SK-N-SH (cell line): ENCODE data around the gene SYNC.

Experiments
- CHD2 ChIP-seq: fragments of 150-350 bp; IDR thresholded peaks from 2 replicates; pipeline ENCODE4 v1.6.1; 2018; ENCODE audit warnings: low read length; ENCODE audit not compliant: partially characterized antibody
- EP300 ChIP-seq, 2 experiments: IDR thresholded peaks; 2 replicates each; pipeline versions ENCODE4 v1.4.0 to v1.6.1; 2012; ENCODE audit warnings: borderline replicate concordance in 1 of 2, low read depth in 1 of 2, low read length in 1 of 2
- EZH2phosphoT487 ChIP-seq: fragments of 200-600 bp; sonication (generic); IDR thresholded peaks from 2 replicates; pipeline ENCODE4 v1.6.1; 2017; ENCODE audit warnings: low read depth, mixed run types, mild to moderate bottlenecking, antibody characterized with exemption, moderate library complexity, borderline replicate concordance
- GATA2 ChIP-seq: sonication (generic); formaldehyde crosslinking; IDR thresholded peaks from 2 replicates; pipeline ENCODE4 v1.5.0; 2020; ENCODE audit warnings: mild to moderate bottlenecking, missing genetic modification reagents
- JUND ChIP-seq: IDR thresholded peaks from 2 replicates; pipeline ENCODE4 v1.4.0; 2012
- POLR2AphosphoS5 ChIP-seq: IDR thresholded peaks from 2 replicates; pipeline ENCODE4 v1.6.1; 2012; ENCODE audit warnings: low read depth, low read length
- RXRA ChIP-seq: IDR thresholded peaks from 2 replicates; pipeline ENCODE4 v1.4.0; 2012; ENCODE audit warnings: low read depth, mild to moderate bottlenecking, borderline replicate concordance
- TAF1 ChIP-seq: IDR thresholded peaks from 2 replicates; pipeline ENCODE4 v1.6.1; 2012; ENCODE audit warnings: low read depth, mild to moderate bottlenecking, low read length, moderate library complexity, borderline replicate concordance
- YY1 ChIP-seq: IDR thresholded peaks from 2 replicates; pipeline ENCODE4 v1.4.0; 2012; ENCODE audit warnings: low read depth, mild to moderate bottlenecking
- TF ChIP-seq, protein P1 (sequence below): fragments of 200-600 bp; sonication (generic); IDR thresholded peaks from 2 replicates; pipeline ENCODE4 v1.6.1; 2017; ENCODE audit warnings: antibody characterized with exemption, mild to moderate bottlenecking, moderate library complexity
- TF ChIP-seq, protein P2 (sequence below): IDR thresholded peaks from 2 replicates; pipeline ENCODE4 v1.6.1; 2012; ENCODE audit warnings: mild to moderate bottlenecking, low read depth, low read length, moderate library complexity
- TF ChIP-seq, protein P3 (sequence below): IDR thresholded peaks from 2 replicates; pipeline ENCODE4 v1.4.0; 2012; ENCODE audit warnings: low read depth, borderline replicate concordance
- TF ChIP-seq, protein P4 (sequence below): IDR thresholded peaks from 2 replicates; pipeline ENCODE4 v1.4.0; 2012; ENCODE audit warnings: low read depth
- TF ChIP-seq, protein P5 (sequence below): IDR thresholded peaks from 2 replicates; pipeline ENCODE4; 2012

DNA sequence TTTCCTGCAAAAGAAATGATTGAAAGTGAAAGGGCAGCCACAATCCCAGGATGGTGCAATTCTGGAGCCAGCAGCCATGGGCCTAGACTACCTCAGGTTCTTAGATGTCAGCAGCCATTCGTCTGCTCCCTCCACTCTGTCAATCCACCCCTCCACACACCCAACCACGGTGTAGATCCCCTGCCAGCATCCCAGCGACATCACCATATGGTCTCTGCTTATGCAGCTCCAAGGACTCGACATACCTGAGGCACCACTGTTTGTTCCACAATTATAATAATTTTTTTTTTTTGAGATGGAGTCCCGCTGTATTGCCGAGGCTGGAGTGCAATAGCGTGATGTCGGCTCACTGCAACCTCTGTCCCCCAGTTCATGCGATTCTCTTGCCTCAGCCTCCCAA, 6.5 kb downstream of the SYNC start:
- TF ChIP-seq, protein P1, sequence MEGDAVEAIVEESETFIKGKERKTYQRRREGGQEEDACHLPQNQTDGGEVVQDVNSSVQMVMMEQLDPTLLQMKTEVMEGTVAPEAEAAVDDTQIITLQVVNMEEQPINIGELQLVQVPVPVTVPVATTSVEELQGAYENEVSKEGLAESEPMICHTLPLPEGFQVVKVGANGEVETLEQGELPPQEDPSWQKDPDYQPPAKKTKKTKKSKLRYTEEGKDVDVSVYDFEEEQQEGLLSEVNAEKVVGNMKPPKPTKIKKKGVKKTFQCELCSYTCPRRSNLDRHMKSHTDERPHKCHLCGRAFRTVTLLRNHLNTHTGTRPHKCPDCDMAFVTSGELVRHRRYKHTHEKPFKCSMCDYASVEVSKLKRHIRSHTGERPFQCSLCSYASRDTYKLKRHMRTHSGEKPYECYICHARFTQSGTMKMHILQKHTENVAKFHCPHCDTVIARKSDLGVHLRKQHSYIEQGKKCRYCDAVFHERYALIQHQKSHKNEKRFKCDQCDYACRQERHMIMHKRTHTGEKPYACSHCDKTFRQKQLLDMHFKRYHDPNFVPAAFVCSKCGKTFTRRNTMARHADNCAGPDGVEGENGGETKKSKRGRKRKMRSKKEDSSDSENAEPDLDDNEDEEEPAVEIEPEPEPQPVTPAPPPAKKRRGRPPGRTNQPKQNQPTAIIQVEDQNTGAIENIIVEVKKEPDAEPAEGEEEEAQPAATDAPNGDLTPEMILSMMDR: no peak
- no peak for TF ChIP-seq TAF1
- TF ChIP-seq YY1: no peak
- TF ChIP-seq, protein P2, sequence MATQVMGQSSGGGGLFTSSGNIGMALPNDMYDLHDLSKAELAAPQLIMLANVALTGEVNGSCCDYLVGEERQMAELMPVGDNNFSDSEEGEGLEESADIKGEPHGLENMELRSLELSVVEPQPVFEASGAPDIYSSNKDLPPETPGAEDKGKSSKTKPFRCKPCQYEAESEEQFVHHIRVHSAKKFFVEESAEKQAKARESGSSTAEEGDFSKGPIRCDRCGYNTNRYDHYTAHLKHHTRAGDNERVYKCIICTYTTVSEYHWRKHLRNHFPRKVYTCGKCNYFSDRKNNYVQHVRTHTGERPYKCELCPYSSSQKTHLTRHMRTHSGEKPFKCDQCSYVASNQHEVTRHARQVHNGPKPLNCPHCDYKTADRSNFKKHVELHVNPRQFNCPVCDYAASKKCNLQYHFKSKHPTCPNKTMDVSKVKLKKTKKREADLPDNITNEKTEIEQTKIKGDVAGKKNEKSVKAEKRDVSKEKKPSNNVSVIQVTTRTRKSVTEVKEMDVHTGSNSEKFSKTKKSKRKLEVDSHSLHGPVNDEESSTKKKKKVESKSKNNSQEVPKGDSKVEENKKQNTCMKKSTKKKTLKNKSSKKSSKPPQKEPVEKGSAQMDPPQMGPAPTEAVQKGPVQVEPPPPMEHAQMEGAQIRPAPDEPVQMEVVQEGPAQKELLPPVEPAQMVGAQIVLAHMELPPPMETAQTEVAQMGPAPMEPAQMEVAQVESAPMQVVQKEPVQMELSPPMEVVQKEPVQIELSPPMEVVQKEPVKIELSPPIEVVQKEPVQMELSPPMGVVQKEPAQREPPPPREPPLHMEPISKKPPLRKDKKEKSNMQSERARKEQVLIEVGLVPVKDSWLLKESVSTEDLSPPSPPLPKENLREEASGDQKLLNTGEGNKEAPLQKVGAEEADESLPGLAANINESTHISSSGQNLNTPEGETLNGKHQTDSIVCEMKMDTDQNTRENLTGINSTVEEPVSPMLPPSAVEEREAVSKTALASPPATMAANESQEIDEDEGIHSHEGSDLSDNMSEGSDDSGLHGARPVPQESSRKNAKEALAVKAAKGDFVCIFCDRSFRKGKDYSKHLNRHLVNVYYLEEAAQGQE: no peak
- no peak for TF ChIP-seq RXRA
- no peak for TF ChIP-seq EZH2phosphoT487
- TF ChIP-seq GATA2 (CRISPR knock-in tag): no peak
- no peak for TF ChIP-seq CHD2
- TF ChIP-seq, protein P3, sequence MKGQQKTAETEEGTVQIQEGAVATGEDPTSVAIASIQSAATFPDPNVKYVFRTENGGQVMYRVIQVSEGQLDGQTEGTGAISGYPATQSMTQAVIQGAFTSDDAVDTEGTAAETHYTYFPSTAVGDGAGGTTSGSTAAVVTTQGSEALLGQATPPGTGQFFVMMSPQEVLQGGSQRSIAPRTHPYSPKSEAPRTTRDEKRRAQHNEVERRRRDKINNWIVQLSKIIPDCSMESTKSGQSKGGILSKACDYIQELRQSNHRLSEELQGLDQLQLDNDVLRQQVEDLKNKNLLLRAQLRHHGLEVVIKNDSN: no peak
- no peak for TF ChIP-seq JUND
- TF ChIP-seq, protein P4, sequence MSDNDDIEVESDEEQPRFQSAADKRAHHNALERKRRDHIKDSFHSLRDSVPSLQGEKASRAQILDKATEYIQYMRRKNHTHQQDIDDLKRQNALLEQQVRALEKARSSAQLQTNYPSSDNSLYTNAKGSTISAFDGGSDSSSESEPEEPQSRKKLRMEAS: no peak
- TF ChIP-seq EP300 (IDR thresholded peaks at IDR 0.05; ENCODE audit: borderline replicate concordance in 1 of 2, low read depth in 1 of 2, low read length in 1 of 2): no peak
- no peak for TF ChIP-seq POLR2AphosphoS5
- TF ChIP-seq, protein P5, sequence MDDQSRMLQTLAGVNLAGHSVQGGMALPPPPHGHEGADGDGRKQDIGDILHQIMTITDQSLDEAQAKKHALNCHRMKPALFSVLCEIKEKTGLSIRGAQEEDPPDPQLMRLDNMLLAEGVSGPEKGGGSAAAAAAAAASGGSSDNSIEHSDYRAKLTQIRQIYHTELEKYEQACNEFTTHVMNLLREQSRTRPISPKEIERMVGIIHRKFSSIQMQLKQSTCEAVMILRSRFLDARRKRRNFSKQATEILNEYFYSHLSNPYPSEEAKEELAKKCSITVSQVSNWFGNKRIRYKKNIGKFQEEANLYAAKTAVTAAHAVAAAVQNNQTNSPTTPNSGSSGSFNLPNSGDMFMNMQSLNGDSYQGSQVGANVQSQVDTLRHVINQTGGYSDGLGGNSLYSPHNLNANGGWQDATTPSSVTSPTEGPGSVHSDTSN: no peak
